Fibroblast of pulmonary artery (primary cell): ENCODE measurements around the gene PLEKHG7.

Experiments used
- DNase-seq: peaks from one replicate; pipeline ENCODE4 v3.0.0-alpha.2; 2010; ENCODE audit warnings: low read depth
- H3K4me3 ChIP-seq: replicated peaks from 2 replicates; pipeline ENCODE4 v1.5.1; 2011; ENCODE audit warnings: low read depth, mild to moderate bottlenecking, control low read depth, low read length, moderate library complexity
- CTCF ChIP-seq: IDR thresholded peaks from 2 replicates; pipeline ENCODE4 v1.5.1; 2011; ENCODE audit warnings: mild to moderate bottlenecking, control low read depth, low read length, inconsistent platforms; ENCODE audit errors: missing control alignments

The PLEKHG7 gene

GRCh38 chr12:92721656-92722055 lies 18.9 kb downstream of the PLEKHG7 start:
- no peak for DNase-seq
- H3K4me3 ChIP-seq = no peak overlapping the region
- TF ChIP-seq CTCF = no peak

GRCh38 chr12:92722897-92723296 lies 20.1 kb downstream of the PLEKHG7 start:
- DNase-seq = no peak
- no peak for TF ChIP-seq CTCF
- no peak overlapping the region for H3K4me3 ChIP-seq

DNA sequence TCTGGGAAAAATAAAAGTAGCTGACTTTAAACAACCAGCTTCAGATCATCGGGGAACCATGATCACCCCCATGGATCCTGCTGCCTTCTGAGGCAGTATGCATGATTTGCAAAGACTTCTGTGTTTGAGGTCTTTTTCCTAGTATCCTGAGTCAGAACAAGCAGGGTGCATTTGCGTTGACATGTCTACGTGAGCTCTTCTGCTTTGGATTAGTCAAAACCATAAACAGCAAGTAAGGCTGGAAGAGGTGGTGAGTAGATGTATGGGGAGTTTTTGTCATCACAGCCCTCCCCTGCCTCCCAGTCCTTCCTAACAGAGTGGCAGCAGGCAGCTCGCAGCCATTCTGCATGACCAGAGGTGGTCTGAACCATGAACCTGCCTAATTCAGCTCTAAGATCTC lies 24.1 kb downstream of the PLEKHG7 start:
- DNase-seq = no peak
- TF ChIP-seq CTCF = no peak
- no peak overlapping the region for H3K4me3 ChIP-seq

- TF ChIP-seq CTCF = no peak
- no peak for DNase-seq
- no peak overlapping the region for H3K4me3 ChIP-seq
These were observed 27.1 kb downstream of the PLEKHG7 start for GRCh38 chr12:92729773-92730305.

- no peak overlapping the region for H3K4me3 ChIP-seq
- no peak for DNase-seq
- no peak for TF ChIP-seq CTCF
These were observed 28.0 kb downstream of the PLEKHG7 start for GRCh38 chr12:92730758-92731157.

DNA sequence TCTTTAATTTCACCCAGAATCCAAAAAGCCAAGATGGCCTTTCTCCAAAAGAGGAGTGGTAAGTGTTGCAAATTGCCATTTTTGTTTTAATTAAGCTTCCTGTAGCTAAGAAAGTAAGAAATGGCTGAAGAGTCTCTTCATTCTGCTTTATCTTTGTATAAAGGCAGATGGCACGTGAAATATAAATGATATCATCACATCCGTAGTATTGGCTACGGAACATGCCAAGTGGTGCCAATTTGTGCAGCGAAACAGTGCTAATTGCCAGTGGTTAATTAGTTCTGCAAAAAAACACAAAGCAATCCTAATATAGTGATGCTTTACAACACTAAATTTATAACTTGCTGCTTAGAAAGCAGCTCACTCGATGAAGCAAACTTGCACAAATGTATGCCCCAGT lies 29.4 kb downstream of the PLEKHG7 start:
- DNase-seq = no peak
- no peak for TF ChIP-seq CTCF
- no peak overlapping the region for H3K4me3 ChIP-seq

DNA sequence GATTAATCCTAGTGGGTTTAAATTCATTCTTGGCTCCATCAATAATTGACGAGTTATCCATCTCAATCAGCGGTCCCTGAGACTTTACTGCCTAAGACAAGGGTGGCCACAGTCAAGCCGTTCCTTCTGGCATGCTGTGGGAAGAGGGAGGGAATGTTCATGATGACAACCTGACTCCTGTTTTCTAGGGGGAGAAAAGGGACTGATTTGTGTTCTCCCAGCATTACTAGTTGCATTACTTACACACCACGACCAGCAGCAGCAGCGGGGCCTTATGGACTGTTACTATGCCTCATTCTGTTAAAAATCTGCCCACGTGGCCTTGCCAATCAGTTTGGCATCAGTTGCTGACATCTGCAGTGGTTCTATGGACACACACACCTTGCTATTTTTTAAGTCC lies 29.9 kb downstream of the PLEKHG7 start:
- TF ChIP-seq CTCF = no peak
- DNase-seq = no peak
- no peak overlapping the region for H3K4me3 ChIP-seq
